ENCODE results near the gene CAPN2. TPM values are rescaled to one million over a fixed set of nuclear protein-coding genes. Genes with fewer than 3 reads are reported as not detected.

The CAPN2 gene
- total RNA-seq, 1 experiment from 2014 or later: 1,259 TPM

DNA sequence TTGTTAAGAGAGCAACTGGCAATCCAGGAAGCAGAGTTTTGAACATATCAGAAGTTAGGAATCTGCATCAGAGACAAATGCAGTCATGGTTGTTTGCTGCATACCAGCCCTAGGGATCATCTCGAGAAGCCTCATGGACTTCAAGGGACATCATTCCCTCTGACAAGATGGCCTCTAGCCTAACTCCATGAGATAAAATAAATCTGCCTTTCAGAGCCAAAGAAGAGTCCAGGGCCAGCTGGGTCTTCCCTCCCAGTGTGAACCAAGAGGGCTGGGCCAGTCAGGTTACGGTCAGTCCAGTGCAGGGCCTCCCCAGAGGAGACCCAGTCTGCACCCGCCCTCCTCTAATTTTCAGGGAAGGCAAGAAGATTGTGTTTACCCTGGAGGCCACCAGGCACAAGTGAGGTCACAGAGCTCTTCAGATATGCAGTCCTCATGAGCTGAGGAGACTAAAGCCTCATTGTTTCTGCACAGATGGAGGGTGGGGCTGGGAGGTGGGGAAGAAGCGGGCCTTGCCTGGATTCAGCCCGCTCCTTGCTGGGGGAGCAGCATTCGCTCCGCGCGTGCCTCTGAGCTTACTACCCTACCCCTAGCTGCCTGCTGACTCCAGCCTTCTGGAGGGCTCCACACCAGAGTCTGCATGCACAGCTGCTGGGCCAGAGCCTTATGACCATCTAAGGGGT is 52.8 kb downstream of the CAPN2 start:
- Histone ChIP-seq H3K36me3 (ENCODE audit: low read depth, low read length) (peaks cover 77% of the 10 kb centered on the region), H3K9me3 (ENCODE audit: low read length) (no peaks in the 10 kb centered on the region), H2AFZ (ENCODE audit: low read length) (no peak overlapping the region), H3K9ac (ENCODE audit: low read length) (no peak overlapping the region), H3F3A (ENCODE audit: low read length, unreplicated experiment) (peaks cover 1% of the 10 kb centered on the region), H4K20me1 (ENCODE audit: low read length) (no peaks in the 10 kb centered on the region), H3K9me2 (replicated peaks; ENCODE audit: low read length) (no peaks in the 10 kb centered on the region), H3K4me3 (ENCODE audit: low read length) (no peak overlapping the region), H3K79me2 (ENCODE audit: low read length) (no peaks in the 10 kb centered on the region), H3K27me3 (ENCODE audit: low read length) (no peaks in the 10 kb centered on the region), H3K4me2 (ENCODE audit: low read length) (no peak overlapping the region), H3K27ac (ENCODE audit: low read length) (no peak overlapping the region), H3K4me1 (ENCODE audit: insufficient read depth, low read length) (peaks cover 14% of the 10 kb centered on the region)
- CTCF ChIA-PET: no interaction called here
- TF ChIP-seq EZH2phosphoT487 (IDR thresholded peaks at IDR 0.05; ENCODE audit: borderline replicate concordance, low read length) (no peak), EZH2 (IDR thresholded peaks at IDR 0.05; ENCODE audit: low read length, unreplicated experiment) (no peak)
- TF ChIP-seq, protein P1, sequence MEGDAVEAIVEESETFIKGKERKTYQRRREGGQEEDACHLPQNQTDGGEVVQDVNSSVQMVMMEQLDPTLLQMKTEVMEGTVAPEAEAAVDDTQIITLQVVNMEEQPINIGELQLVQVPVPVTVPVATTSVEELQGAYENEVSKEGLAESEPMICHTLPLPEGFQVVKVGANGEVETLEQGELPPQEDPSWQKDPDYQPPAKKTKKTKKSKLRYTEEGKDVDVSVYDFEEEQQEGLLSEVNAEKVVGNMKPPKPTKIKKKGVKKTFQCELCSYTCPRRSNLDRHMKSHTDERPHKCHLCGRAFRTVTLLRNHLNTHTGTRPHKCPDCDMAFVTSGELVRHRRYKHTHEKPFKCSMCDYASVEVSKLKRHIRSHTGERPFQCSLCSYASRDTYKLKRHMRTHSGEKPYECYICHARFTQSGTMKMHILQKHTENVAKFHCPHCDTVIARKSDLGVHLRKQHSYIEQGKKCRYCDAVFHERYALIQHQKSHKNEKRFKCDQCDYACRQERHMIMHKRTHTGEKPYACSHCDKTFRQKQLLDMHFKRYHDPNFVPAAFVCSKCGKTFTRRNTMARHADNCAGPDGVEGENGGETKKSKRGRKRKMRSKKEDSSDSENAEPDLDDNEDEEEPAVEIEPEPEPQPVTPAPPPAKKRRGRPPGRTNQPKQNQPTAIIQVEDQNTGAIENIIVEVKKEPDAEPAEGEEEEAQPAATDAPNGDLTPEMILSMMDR (conservative IDR thresholded peaks at IDR 0.05; ENCODE audit: low read depth, low read length): no peak
- POLR2A ChIA-PET (ENCODE audit: unreplicated experiment): interaction anchor here (0.6 kb wide), 1 partner anchor 64 kb away, joined by 3 read pairs; no protein-coding TSS in a partner anchor
- BruUV-seq (replicated peaks): no TSS peak
- intact Hi-C loops (cut with micrococcal nuclease): no loop called here
- peak; percentile 12 for ATAC-seq
- DNase-seq: no peak

- CTCF ChIA-PET: no interaction called here
- H2AFZ ChIP-seq (ENCODE audit: low read length): no peak overlapping the region
- POLR2A ChIA-PET (ENCODE audit: unreplicated experiment): no interaction called here
- TF ChIP-seq, protein P1 (conservative IDR thresholded peaks at IDR 0.05; ENCODE audit: low read depth, low read length): no peak
- no peaks in the 10 kb centered on the region for H3K9me2 ChIP-seq (replicated peaks; ENCODE audit: low read length)
- H3K36me3 ChIP-seq (ENCODE audit: low read depth, low read length): peaks cover 77% of the 10 kb centered on the region
- no peaks in the 10 kb centered on the region for H3K79me2 ChIP-seq (ENCODE audit: low read length)
- H3K27ac ChIP-seq (ENCODE audit: low read length): no peak overlapping the region
- no peaks in the 10 kb centered on the region for H3K27me3 ChIP-seq (ENCODE audit: low read length)
- no TSS peak for BruUV-seq (replicated peaks)
- ATAC-seq: peak; percentile 5; the same call in 1 of the 2 replicates
- H3F3A ChIP-seq (ENCODE audit: low read length, unreplicated experiment): peaks cover 8% of the 10 kb centered on the region
- intact Hi-C loops (cut with micrococcal nuclease): no loop called here
- no peaks in the 10 kb centered on the region for H3K9me3 ChIP-seq (ENCODE audit: low read length)
- no peak overlapping the region for H3K9ac ChIP-seq (ENCODE audit: low read length)
- peaks cover 21% of the 10 kb centered on the region for H3K4me1 ChIP-seq (ENCODE audit: insufficient read depth, low read length)
- no peak overlapping the region for H3K4me3 ChIP-seq (ENCODE audit: low read length)
- H3K4me2 ChIP-seq (ENCODE audit: low read length): no peak overlapping the region
- no peak for DNase-seq
- no peaks in the 10 kb centered on the region for H4K20me1 ChIP-seq (ENCODE audit: low read length)
Observed at GRCh38 chr1:223765719-223766340, 53.5 kb downstream of the CAPN2 start.
